Measurements from ENCODE around the gene GPR101. TPM values are rescaled to one million over a fixed set of nuclear protein-coding genes. Genes with fewer than 3 reads are reported as not detected.
"Not testable (repeated sequence)": the region's sequence is repeated elsewhere in the genome, so short reads cannot be mapped to it uniquely, and the experiment has no call there.

Gene GPR101
- total and polyA plus RNA-seq, 2 donors (not counting 1 experiment from before 2014, with no cell fraction given), result 0.07 TPM; not detected in 1

DNA sequence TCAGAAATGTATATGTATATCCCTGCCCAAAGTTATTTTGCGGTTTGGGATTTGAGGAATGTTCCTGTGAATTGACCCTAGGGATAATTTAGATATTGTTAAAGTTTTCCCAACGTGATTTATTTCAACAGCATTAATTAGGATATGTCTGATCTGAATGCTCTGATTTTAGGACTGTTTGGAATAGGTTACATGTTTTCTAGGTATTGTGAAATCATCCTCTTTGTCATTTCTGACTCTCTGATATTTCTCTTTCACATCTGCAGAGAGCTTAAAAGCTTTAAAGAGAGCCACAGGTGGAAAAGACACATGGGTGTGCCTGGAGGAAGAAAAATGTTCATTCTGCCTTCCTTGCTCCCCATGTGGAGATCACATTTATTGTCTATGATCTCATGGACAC lies 5.1 kb downstream of the GPR101 start:
- WGBS (ENCODE audit: insufficient coverage), result no CpG with 5 or more reads among the region's 2 CpGs
- peaks cover 11% of the 10 kb centered on the region for H3K27me3 Mint-ChIP-seq
- CTCF ChIA-PET, result no interaction called here

DNA sequence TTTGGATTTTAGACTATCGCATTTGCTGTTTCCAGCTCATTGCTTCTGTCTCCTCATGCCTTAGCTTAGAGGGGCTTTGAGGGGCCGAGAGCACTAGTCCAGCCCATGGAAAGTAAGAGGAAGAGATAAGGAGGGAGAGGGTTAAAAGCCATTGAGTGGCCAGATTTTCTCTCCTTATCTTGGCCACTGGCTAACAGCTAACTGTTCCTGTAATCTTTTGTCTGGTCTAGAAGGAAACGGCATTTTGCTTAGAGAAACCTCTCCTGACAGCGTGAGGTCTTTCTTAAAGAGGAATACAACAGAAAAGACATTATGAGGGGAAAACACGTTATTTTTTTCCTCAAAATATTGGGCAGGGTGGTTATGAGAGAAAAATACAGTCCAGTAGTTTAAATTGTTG lies 7.9 kb downstream of the GPR101 start:
- no peak overlapping the region for H3K4me3 Mint-ChIP-seq
- Histone ChIP-seq H3K9me3 (ENCODE audit: control extremely low read depth in 1 of 3, control insufficient read depth in 2 of 3, insufficient read depth in 1 of 3, low read length in 2 of 3) (no peaks in the 10 kb centered on the region), H3K27me3 (replicated peaks in 1 of 4; ENCODE audit: control extremely low read depth in 1 of 4, control insufficient read depth in 3 of 4, insufficient read depth in 4 of 4, low read length in 3 of 4) (peaks cover 0 to 8% (median 4%) of the 10 kb centered on the region in 4 experiments), H2AFZ (ENCODE audit: insufficient read depth, low read depth, low read length, poor library complexity, severe bottlenecking) (no peak overlapping the region), H3K36me3 (replicated peaks in 1 of 2; ENCODE audit: control extremely low read depth in 1 of 2, control insufficient read depth in 1 of 2, extremely low read depth in 1 of 2, insufficient read depth in 2 of 2, low read length in 1 of 2) (no peaks in the 10 kb centered on the region), H3K4me1 (ENCODE audit: control insufficient read depth in 2 of 2, insufficient read depth in 2 of 2, low read length in 2 of 2) (no peaks in the 10 kb centered on the region), H3K9ac (ENCODE audit: low read length) (no peak overlapping the region), H4K20me1 (ENCODE audit: control insufficient read depth, insufficient read depth, low read length, poor library complexity, severe bottlenecking) (no peaks in the 10 kb centered on the region), H3K27ac (ENCODE audit: low read length in 2 of 2) (no peak overlapping the region), H3K79me2 (ENCODE audit: control insufficient read depth, insufficient read depth, low read length) (no peaks in the 10 kb centered on the region), H3K4me2 (replicated peaks; ENCODE audit: low read depth, low read length, poor library complexity, severe bottlenecking) (no peak overlapping the region), H3K4me3 (ENCODE audit: control extremely low read depth in 1 of 5, extremely low read depth in 1 of 5, insufficient read depth in 1 of 5, low read depth in 2 of 5, low read length in 4 of 5) (no peak overlapping the region)
- POLR2A ChIA-PET, result no interaction called here
- CTCF ChIA-PET, result no interaction called here
- no peaks in the 10 kb centered on the region for H3K4me1 Mint-ChIP-seq
- intact Hi-C loops (cut with micrococcal nuclease), result no loop called here
- no peak overlapping the region for H3K27ac Mint-ChIP-seq
- H3K9me3 Mint-ChIP-seq (ENCODE audit: insufficient read depth), result no peaks in the 10 kb centered on the region
- 20% methylated on average over 1 of the region's 5 CpGs for WGBS (ENCODE audit: insufficient coverage)
- H3K27me3 Mint-ChIP-seq, result peaks cover 5% of the 10 kb centered on the region
- no peak for ATAC-seq (ENCODE audit: low read depth)
- TF ChIP-seq EZH2 (IDR thresholded peaks at IDR 0.05; ENCODE audit: borderline replicate concordance, insufficient read depth, low read depth, low read length, poor library complexity, severe bottlenecking), result no peak
- TF ChIP-seq, protein P1, sequence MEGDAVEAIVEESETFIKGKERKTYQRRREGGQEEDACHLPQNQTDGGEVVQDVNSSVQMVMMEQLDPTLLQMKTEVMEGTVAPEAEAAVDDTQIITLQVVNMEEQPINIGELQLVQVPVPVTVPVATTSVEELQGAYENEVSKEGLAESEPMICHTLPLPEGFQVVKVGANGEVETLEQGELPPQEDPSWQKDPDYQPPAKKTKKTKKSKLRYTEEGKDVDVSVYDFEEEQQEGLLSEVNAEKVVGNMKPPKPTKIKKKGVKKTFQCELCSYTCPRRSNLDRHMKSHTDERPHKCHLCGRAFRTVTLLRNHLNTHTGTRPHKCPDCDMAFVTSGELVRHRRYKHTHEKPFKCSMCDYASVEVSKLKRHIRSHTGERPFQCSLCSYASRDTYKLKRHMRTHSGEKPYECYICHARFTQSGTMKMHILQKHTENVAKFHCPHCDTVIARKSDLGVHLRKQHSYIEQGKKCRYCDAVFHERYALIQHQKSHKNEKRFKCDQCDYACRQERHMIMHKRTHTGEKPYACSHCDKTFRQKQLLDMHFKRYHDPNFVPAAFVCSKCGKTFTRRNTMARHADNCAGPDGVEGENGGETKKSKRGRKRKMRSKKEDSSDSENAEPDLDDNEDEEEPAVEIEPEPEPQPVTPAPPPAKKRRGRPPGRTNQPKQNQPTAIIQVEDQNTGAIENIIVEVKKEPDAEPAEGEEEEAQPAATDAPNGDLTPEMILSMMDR (IDR thresholded peaks at IDR 0.05), result no peak
- DNase-seq, result no peak

More for the DNA sequence above, 5.1 kb downstream of the GPR101 start:
- peaks cover 0 to 27% (median 9%) of the 10 kb centered on the region in 4 experiments for H3K27me3 ChIP-seq (replicated peaks in 1 of 4; ENCODE audit: control extremely low read depth in 1 of 4, control insufficient read depth in 3 of 4, insufficient read depth in 4 of 4, low read length in 3 of 4)
- no peak overlapping the region for H2AFZ ChIP-seq (ENCODE audit: insufficient read depth, low read depth, low read length, poor library complexity, severe bottlenecking)
- no peak overlapping the region for H3K9ac ChIP-seq (ENCODE audit: low read length)
- no peaks in the 10 kb centered on the region for H3K79me2 ChIP-seq (ENCODE audit: control insufficient read depth, insufficient read depth, low read length)
- no peaks in the 10 kb centered on the region for H3K36me3 ChIP-seq (replicated peaks in 1 of 2; ENCODE audit: control extremely low read depth in 1 of 2, control insufficient read depth in 1 of 2, extremely low read depth in 1 of 2, insufficient read depth in 2 of 2, low read length in 1 of 2)
- H3K9me3 ChIP-seq (ENCODE audit: control extremely low read depth in 1 of 3, control insufficient read depth in 2 of 3, insufficient read depth in 1 of 3, low read length in 2 of 3), result no peaks in the 10 kb centered on the region
- no peaks in the 10 kb centered on the region for H4K20me1 ChIP-seq (ENCODE audit: control insufficient read depth, insufficient read depth, low read length, poor library complexity, severe bottlenecking)
- ATAC-seq (ENCODE audit: low read depth) (no peak), DNase-seq (no peak)
- Mint-ChIP-seq H3K27ac (no peak overlapping the region), H3K4me3 (no peak overlapping the region), H3K4me1 (peaks cover 5% of the 10 kb centered on the region), H3K9me3 (ENCODE audit: insufficient read depth) (no peaks in the 10 kb centered on the region)
- TF ChIP-seq, protein P1 (IDR thresholded peaks at IDR 0.05), result no peak
- TF ChIP-seq EZH2 (IDR thresholded peaks at IDR 0.05; ENCODE audit: borderline replicate concordance, insufficient read depth, low read depth, low read length, poor library complexity, severe bottlenecking), result no peak
- H3K27ac ChIP-seq (ENCODE audit: low read length in 2 of 2), result no peak overlapping the region
- no peak overlapping the region for H3K4me3 ChIP-seq (ENCODE audit: control extremely low read depth in 1 of 5, extremely low read depth in 1 of 5, insufficient read depth in 1 of 5, low read depth in 2 of 5, low read length in 4 of 5)
- no peak overlapping the region for H3K4me2 ChIP-seq (replicated peaks; ENCODE audit: low read depth, low read length, poor library complexity, severe bottlenecking)
- peaks cover 12 to 22% of the 10 kb centered on the region in 2 donors for H3K4me1 ChIP-seq (ENCODE audit: control insufficient read depth in 2 of 2, insufficient read depth in 2 of 2, low read length in 2 of 2)
- POLR2A ChIA-PET, result no interaction called here
- intact Hi-C loops (cut with micrococcal nuclease), result no loop called here

DNA sequence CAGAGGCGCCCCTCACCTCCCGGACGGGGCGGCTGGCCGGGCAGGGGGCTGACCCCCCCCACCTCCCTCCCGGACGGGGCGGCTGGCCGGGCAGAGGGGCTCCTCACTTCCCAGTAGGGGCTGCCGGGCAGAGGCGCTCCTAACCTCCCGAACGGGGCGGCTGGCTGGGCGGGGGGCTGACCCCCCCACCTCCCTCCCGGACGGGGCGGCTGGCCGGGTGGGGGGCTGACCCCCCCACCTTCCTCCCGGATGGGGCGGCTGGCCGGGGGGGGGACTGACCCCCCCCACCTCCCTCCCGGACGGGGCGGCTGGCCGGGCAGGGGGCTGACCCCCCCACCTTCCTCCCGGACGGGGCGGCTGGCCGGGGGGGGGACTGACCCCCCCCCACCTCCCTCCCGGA lies 33.6 kb downstream of the GPR101 start:
- H3K27ac ChIP-seq (ENCODE audit: low read length in 2 of 2); H3K79me2 ChIP-seq (ENCODE audit: control insufficient read depth, insufficient read depth, low read length); H3K9me3 ChIP-seq (ENCODE audit: control extremely low read depth in 1 of 3, control insufficient read depth in 2 of 3, insufficient read depth in 1 of 3, low read length in 2 of 3); H3K27me3 Mint-ChIP-seq; H3K36me3 ChIP-seq (replicated peaks in 1 of 2; ENCODE audit: control extremely low read depth in 1 of 2, control insufficient read depth in 1 of 2, extremely low read depth in 1 of 2, insufficient read depth in 2 of 2, low read length in 1 of 2); H2AFZ ChIP-seq (ENCODE audit: insufficient read depth, low read depth, low read length, poor library complexity, severe bottlenecking); ATAC-seq (ENCODE audit: low read depth); intact Hi-C loops (cut with micrococcal nuclease); DNase-seq; POLR2A ChIA-PET; H4K20me1 ChIP-seq (ENCODE audit: control insufficient read depth, insufficient read depth, low read length, poor library complexity, severe bottlenecking); H3K4me3 Mint-ChIP-seq; H3K4me2 ChIP-seq (replicated peaks; ENCODE audit: low read depth, low read length, poor library complexity, severe bottlenecking); H3K9ac ChIP-seq (ENCODE audit: low read length); H3K4me3 ChIP-seq (ENCODE audit: control extremely low read depth in 1 of 5, extremely low read depth in 1 of 5, insufficient read depth in 1 of 5, low read depth in 2 of 5, low read length in 4 of 5); H3K27ac Mint-ChIP-seq; H3K27me3 ChIP-seq (replicated peaks in 1 of 4; ENCODE audit: control extremely low read depth in 1 of 4, control insufficient read depth in 3 of 4, insufficient read depth in 4 of 4, low read length in 3 of 4); CTCF ChIA-PET; H3K9me3 Mint-ChIP-seq (ENCODE audit: insufficient read depth); H3K4me1 Mint-ChIP-seq; H3K4me1 ChIP-seq (ENCODE audit: control insufficient read depth in 2 of 2, insufficient read depth in 2 of 2, low read length in 2 of 2): not testable (repeated sequence)
- WGBS (ENCODE audit: insufficient coverage), result no CpG with 5 or more reads among the region's 31 CpGs
